ENCODE data around the gene CEP20.

The CEP20 gene

DNA sequence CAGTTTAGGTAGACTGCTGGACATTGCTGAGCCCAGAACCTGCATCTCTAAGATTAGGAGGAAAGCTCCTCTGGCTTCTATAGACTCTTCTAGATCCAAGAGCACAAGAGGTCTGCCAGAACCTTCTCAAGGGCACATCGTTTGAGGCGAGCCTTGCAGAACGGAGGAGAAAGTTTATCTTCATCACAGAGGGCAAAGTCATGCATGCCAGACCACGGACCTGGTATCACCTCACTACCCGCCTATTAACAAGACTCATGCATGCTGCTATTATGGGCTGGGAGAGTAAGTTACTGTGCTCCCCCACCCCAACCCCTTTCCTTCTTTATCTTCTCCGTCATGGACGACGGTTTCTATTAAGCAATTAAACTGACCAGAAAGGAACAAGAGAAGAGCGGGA, 54.9 kb downstream of the CEP20 start:
- DNase-seq (ENCODE audit: low read depth in 2 of 2), result no peak

DNA sequence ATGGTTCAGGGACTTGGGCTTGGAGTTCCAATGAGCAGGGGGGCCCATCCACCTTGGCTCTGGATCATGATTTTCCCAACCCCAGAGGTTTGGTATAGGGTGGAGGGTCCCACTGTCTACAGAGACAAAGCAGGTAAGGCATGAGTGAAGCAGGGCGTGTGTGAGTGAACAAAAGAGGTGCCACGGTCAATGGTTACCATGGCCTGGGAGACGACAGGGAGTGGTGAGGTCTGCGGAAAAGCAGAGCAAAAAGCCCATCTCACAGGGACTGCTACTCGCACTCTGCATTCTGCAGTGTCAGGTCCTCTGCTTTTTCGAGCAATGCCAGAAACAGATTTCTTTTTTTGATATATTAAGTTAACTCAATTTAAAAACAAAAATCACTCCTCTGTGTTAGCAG, 56.2 kb downstream of the CEP20 start:
- no peak for DNase-seq (ENCODE audit: low read depth in 2 of 2)

DNA sequence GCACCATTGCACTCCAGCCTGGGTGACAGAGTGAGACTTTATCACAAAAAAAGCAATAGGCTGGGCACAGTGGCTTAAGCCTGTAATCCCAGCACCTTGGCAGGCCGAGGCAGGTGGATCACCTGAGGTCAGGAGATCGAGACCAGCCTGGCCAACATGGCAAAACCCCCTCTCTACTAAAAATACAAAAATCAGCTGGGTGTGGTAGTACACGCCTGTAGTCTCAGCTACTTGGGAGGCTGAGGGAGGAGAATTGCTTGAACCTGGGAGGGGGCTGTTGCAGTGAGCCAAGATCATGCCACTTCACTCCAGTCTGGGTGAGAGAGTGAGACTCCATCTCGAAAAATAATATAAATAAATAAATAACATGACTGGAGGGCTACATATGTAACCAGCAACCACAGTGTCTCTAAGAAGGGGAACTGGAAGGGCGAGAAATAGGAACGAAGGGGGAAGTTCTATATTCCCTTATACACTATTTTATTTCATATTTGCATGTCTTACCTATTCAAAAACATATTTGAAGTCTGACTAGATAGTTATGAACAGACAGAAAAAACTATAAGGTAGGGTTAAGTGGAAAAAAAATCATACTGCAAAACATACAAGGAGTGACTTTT, 57.5 kb downstream of the CEP20 start:
- no peak for DNase-seq (ENCODE audit: low read depth in 2 of 2)

DNA sequence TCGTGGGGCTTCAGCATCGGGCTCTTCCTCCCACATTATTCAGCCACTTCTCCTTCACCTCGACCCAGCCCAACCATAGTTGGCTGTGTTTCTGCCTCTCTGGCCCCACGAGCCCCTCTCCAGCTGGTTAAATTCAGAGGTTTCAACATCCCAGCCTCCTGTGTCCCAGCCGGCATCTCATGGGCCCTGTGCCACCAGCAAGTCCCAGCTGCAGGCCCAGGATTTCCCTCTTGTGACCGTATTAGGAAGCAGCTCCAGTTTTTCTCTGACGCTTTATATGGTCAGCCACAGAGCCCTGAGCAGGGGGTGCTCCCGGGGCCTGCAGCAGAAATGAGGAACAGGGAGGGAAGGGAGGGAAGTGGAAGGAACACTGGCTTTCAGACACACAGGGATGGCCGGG, 58.9 kb downstream of the CEP20 start:
- DNase-seq (ENCODE audit: low read depth in 2 of 2), result no peak

DNA sequence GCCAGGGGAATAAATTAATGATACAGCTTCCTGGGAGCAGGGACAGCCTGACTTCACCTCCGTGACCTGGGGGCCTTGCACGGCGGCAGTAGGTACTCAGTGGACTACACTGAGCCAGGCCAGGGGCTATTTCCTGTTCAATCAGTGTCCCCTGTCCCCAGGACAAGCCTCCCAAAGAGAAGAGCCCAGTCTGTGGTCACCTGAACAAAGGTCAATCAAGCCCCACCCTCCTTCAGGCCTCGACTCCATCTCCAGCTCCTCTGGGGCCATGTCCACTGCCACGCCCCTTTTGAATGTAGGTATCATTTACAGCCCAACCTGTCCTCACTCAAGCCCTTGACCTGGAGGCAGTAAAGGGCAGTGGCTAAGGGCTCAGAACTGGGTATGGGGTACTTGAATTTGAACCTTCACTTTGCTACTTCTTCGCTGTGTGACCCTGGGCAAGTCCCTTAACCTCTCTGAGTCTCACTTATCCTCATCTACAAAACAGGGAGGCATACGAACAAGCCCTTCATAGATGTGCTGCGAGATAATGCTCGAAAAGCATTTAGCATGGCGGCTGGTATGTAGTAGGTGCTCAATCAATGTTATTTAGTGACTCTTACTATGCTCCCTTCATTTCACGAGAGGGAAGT, 60.6 kb downstream of the CEP20 start:
- no peak for DNase-seq (ENCODE audit: low read depth in 2 of 2)

DNA sequence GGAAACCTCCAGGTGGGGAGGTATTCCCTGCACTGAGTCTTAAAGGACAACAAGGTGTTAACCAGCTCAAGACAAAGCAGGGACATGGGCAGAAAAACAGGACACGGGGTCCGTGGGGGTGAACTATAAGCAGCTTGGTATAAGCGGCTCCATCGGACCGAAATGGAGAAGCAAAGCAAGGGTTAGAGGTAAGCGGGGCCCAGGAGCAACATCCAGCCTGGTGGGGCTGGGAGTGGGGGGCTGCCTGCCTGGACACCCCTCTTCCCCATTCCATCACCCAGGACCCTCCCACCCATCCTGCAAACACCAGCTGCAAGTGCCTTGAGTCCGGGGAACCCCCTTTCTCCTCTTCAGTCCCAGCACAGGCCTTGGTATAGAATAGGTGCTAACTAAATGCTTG, 61.1 kb downstream of the CEP20 start:
- DNase-seq (ENCODE audit: low read depth in 2 of 2), result no peak

DNA sequence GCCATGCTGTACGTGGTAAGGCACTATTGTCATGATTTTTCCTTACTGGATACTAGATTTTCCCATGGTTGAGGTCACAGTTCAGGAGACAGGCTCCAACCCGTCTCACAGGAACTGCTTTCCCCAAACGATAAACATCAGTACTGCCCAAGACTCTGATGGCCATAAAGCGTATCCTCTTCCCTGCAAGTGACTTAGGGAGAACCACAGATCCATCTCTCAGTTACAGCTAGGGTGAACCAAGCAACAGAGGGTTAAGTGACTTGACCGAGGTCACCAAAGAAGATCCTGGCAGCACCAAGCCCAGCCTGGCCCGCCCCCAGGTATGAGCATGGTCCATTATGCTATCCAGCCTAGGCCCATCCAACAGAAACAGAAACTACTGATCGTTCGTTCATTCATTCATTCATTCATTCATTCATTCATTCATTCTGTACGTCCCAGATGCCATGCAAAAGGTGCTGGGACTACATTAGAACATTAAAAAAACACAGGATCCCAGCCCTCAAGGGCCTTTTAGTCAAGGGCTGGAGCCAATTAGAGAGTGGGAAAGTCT, 62.6 kb downstream of the CEP20 start:
- DNase-seq (ENCODE audit: low read depth in 2 of 2), result no peak

DNA sequence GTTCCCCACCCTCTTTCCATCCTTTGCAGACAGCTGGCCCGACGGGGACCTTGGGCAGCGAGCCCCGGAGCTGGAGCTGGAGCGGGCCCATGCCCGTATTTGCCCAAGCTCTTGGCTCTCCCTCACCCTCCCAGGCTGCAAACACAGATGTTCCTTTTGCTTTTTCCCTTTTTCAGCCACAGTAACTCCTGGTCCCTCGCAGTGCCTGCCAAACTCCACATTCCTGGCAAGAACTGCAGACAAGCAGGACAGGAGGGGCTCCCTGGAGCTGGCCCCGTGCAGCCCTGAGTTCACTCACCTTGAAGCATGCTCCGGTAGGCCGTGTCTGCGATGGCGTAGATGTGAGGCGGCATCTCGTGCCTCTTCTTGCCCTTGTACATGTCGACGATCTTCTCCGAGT, 65.4 kb downstream of the CEP20 start:
- DNase-seq (ENCODE audit: low read depth in 2 of 2), result no peak

DNA sequence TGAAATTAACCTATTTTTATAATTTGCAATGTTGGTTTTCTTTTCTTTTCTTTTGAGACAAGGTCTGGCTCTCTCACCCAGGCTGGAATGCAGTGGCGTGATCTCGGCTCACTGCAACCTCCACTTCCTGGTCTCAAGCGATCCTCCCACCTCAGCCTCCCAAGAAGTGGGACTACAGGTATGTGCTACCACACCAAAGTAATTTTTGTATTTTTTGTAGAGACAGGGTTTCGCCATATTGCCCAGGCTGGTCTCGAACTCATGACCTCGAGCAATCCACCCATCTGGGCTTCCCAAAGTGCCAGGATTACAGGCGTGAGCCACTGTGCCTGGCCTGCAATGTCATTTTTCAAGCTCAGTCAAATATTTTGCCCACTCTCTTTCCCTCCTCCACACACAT, 67.6 kb downstream of the CEP20 start:
- DNase-seq (ENCODE audit: low read depth in 2 of 2), result no peak

DNA sequence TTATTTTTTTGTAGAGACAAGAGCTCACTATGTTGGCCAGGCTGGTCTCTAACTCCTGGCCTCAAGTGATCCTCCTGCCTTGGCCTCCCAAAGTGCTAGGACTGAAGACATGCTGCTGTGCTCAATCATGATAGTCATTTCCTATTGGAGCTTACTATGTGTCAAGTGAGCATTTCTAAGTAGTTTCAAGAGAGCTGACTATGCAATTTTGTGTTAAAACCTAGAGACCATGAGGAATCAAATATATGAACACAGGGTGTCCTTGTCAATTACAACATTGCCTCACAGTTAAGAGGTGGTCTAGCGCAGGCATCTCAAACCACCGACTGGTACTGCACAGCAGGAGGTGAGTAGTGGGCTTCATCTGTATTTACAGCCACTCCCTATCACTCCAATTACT, 69.4 kb downstream of the CEP20 start:
- no peak for DNase-seq (ENCODE audit: low read depth in 2 of 2)

DNA sequence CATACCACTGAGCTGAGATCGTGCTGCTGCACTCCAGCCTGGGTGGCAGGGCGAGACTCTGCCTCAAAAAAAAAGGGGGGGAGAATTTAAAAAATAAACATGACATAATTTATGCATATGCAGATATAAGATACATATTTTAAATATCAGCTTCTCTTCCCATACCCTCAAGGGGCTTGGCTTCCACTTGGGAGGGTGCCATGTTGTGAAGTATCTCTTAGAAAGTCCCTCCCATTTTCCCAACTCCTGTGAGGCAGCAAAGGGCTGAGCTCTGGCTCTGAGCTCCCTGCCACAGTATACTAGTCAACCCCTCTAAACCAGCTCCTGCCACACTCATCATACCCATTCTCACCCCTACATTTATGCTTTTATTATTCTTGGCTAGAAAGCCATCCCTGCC, 71.0 kb downstream of the CEP20 start:
- DNase-seq (ENCODE audit: low read depth in 2 of 2), result no peak

DNA sequence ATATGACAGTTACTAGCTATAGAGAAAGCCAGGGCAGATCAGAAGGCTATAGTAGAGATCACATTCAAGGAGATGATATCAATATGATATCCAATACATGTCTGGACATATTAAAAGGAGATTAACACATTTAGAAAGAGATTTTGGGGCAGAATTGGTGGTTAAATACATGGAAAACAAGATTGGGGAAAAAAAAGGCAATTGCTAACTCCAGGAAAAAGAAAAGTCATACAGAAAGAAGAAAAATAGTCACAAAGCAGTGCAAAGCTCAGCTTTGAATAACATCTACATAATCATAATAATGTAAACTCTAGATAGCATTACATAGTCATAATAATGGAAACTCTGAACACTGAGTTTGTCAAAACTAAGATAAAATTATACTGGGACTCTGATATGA, 72.2 kb downstream of the CEP20 start:
- no peak for DNase-seq (ENCODE audit: low read depth in 2 of 2)
